H1 (cell line): ENCODE results near the gene HSF4. TPM values are rescaled to one million over a fixed set of nuclear protein-coding genes. Genes with fewer than 3 reads are reported as not detected.

Experiments
- CTCF ChIA-PET: fragments of 300-600 bp; sonication (Branson Sonifier 250); formaldehyde crosslinking; loops from one replicate; lab custom pipeline; 2021; ENCODE audit not compliant: partially characterized antibody; lab: Charles Lee
- POLR2A ChIA-PET: fragments of 300-600 bp; sonication (Branson Sonifier 250); formaldehyde crosslinking; loops from one replicate; lab custom pipeline; 2021; ENCODE audit warnings: inconsistent platforms; ENCODE audit not compliant: partially characterized antibody; lab: Charles Lee
- DNase-seq, 2 experiments: peaks; one replicate each; pipeline versions ENCODE4 v3.0.0 to v3.0.0-alpha.2; 2010 to 2022; ENCODE audit warnings: low spot score in 2 of 2, low read depth in 1 of 2, mixed read lengths in 1 of 2
- FAIRE-seq: peaks from 2 replicates; lab custom pipeline; 2011; peaks lifted over from hg19 to GRCh38; lab: Jason Lieb, UNC
- H2AFZ ChIP-seq: 2 replicates; pipeline ENCODE4 v1.8.1; 2012; ENCODE audit warnings: low read length, inconsistent platforms
- H2AK5ac ChIP-seq: 2 replicates; pipeline ENCODE4 v1.6.1; 2013; ENCODE audit warnings: low read depth, low read length
- H2BK120ac ChIP-seq: replicated peaks from 2 replicates; pipeline ENCODE3; 2013; ENCODE audit warnings: low read depth, low read length, inconsistent platforms
- H2BK12ac ChIP-seq: 2 replicates; pipeline ENCODE4 v1.6.1; 2013; ENCODE audit warnings: low read depth, low read length
- H2BK15ac ChIP-seq: 2 replicates; pipeline ENCODE4 v1.6.1; 2013; ENCODE audit warnings: low read length
- H2BK20ac ChIP-seq: 2 replicates; pipeline ENCODE4 v1.6.1; 2013; ENCODE audit warnings: low read length
- H2BK5ac ChIP-seq: 2 replicates; pipeline ENCODE4 v1.6.1; 2013; ENCODE audit warnings: low read depth, low read length
- H3K14ac ChIP-seq: 2 replicates; pipeline ENCODE4 v1.6.1; 2013; ENCODE audit warnings: inconsistent platforms; ENCODE audit not compliant: insufficient read length
- H3K18ac ChIP-seq: 2 replicates; pipeline ENCODE4 v1.6.1; 2013; ENCODE audit warnings: low read length; ENCODE audit errors: extremely low read depth
- H3K23ac ChIP-seq: 2 replicates; pipeline ENCODE4 v1.6.1; 2013; ENCODE audit warnings: inconsistent platforms; ENCODE audit not compliant: insufficient read length
- H3K23me2 ChIP-seq: 2 replicates; pipeline ENCODE4 v1.6.1; 2013; ENCODE audit warnings: low read depth, low read length
- H3K27ac ChIP-seq: 2 replicates; pipeline ENCODE4 v1.6.1; 2011; ENCODE audit warnings: low read depth, low read length, inconsistent platforms
- H3K27me3 ChIP-seq, 4 experiments: replicated peaks in 1 of 4; 1 replicate in 1 of 4; 2 replicates in 3 of 4; pipeline versions ENCODE4 v1.6.1 to v1.8.1; 2011 to 2013; ENCODE audit warnings: low read length in 3 of 4, mild to moderate bottlenecking in 3 of 4, inconsistent platforms in 2 of 4, mixed read lengths in 2 of 4, moderate library complexity in 1 of 4; ENCODE audit not compliant: control insufficient read depth in 3 of 4, insufficient read depth in 3 of 4; ENCODE audit errors: extremely low read depth in 1 of 4
- H3K36me3 ChIP-seq, 4 experiments: 2 replicates each; pipeline versions ENCODE4 v1.6.1 to v1.8.1; 2011 to 2013; ENCODE audit warnings: mild to moderate bottlenecking in 4 of 4, low read length in 3 of 4, moderate library complexity in 2 of 4, control low read depth in 1 of 4, inconsistent platforms in 1 of 4; ENCODE audit not compliant: insufficient read depth in 4 of 4, control insufficient read depth in 2 of 4
- H3K4ac ChIP-seq: replicated peaks from 2 replicates; pipeline ENCODE3; 2013; ENCODE audit warnings: low read length, low read depth, mixed read lengths, inconsistent platforms; ENCODE audit not compliant: insufficient read length
- H3K4me1 ChIP-seq, 4 experiments: replicated peaks in 1 of 4; 1 replicate in 1 of 4; 2 replicates in 3 of 4; pipeline versions ENCODE4 v1.6.1 to v1.8.1; 2011 to 2013; ENCODE audit warnings: low read length in 3 of 4, inconsistent platforms in 2 of 4, mixed read lengths in 1 of 4; ENCODE audit not compliant: insufficient read depth in 4 of 4, control insufficient read depth in 3 of 4
- H3K4me2 ChIP-seq, 2 experiments: 2 replicates each; pipeline versions ENCODE4 v1.6.1 to v1.8.1; 2011 to 2013; ENCODE audit warnings: low read depth in 2 of 2, low read length in 2 of 2, control low read depth in 1 of 2, inconsistent platforms in 1 of 2, mild to moderate bottlenecking in 1 of 2; ENCODE audit not compliant: insufficient read depth in 1 of 2
- H3K4me3 ChIP-seq, 4 experiments: fragments of 200-600, 300-600 bp in 1 of 4; sonication (generic), shearing (Covaris generic), sonication (Bioruptor Twin) in 1 of 4; 2 replicates each; pipeline versions ENCODE4 v1.5.1 to v1.8.1; 2011 to 2016; ENCODE audit warnings: low read length in 4 of 4, low read depth in 3 of 4, control low read depth in 2 of 4, inconsistent platforms in 2 of 4, mild to moderate bottlenecking in 2 of 4, mixed read lengths in 1 of 4, moderate library complexity in 1 of 4; ENCODE audit not compliant: insufficient read depth in 2 of 4; ENCODE audit errors: extremely low read depth in 1 of 4
- H3K56ac ChIP-seq: replicated peaks from 2 replicates; pipeline ENCODE3; 2013; ENCODE audit warnings: low read depth, mild to moderate bottlenecking, mixed read lengths, low read length, inconsistent platforms; ENCODE audit not compliant: insufficient read length
- H3K79me1 ChIP-seq: 2 replicates; pipeline ENCODE4 v1.6.1; 2013; ENCODE audit warnings: low read depth, low read length, control low read depth
- H3K79me2 ChIP-seq, 2 experiments: 2 replicates each; pipeline versions ENCODE4 v1.6.1 to v1.8.1; 2012 to 2013; ENCODE audit warnings: low read length in 2 of 2, mild to moderate bottlenecking in 2 of 2, inconsistent platforms in 1 of 2; ENCODE audit not compliant: insufficient read depth in 2 of 2, control insufficient read depth in 1 of 2
- H3K9ac ChIP-seq, 4 experiments: replicated peaks in 1 of 4; 1 replicate in 1 of 4; 2 replicates in 3 of 4; pipeline versions ENCODE4 v1.6.1 to v1.8.1; 2011 to 2013; ENCODE audit warnings: low read depth in 3 of 4, low read length in 3 of 4, control low read depth in 2 of 4, mild to moderate bottlenecking in 2 of 4, moderate library complexity in 2 of 4, inconsistent platforms in 1 of 4; ENCODE audit errors: extremely low read depth in 1 of 4
- H3K9me3 ChIP-seq, 2 experiments: 2 replicates each; pipeline versions ENCODE4 v1.6.1 to v1.8.1; 2012 to 2013; ENCODE audit warnings: mild to moderate bottlenecking in 2 of 2, moderate library complexity in 2 of 2, control low read depth in 1 of 2, inconsistent platforms in 1 of 2, low read depth in 1 of 2, low read length in 1 of 2, mixed read lengths in 1 of 2; ENCODE audit not compliant: insufficient read depth in 2 of 2
- H4K20me1 ChIP-seq, 2 experiments: replicated peaks in 1 of 2; 2 replicates each; pipeline versions ENCODE3 to v1.8.1; 2011 to 2013; ENCODE audit warnings: inconsistent platforms in 2 of 2, low read length in 2 of 2, mild to moderate bottlenecking in 1 of 2; ENCODE audit not compliant: insufficient read depth in 2 of 2, control insufficient read depth in 1 of 2
- H4K5ac ChIP-seq: 2 replicates; pipeline ENCODE4 v1.6.1; 2013; ENCODE audit warnings: low read length, low read depth, mixed read lengths, inconsistent platforms; ENCODE audit not compliant: insufficient read length
- H4K8ac ChIP-seq: 2 replicates; pipeline ENCODE4 v1.8.0; 2013; ENCODE audit warnings: mild to moderate bottlenecking, moderate library complexity, low read length, inconsistent platforms; ENCODE audit not compliant: insufficient read depth; ENCODE audit errors: extremely low read depth
- H4K91ac ChIP-seq: replicated peaks from 2 replicates; pipeline ENCODE3; 2013; ENCODE audit warnings: low read length, mixed read lengths, inconsistent platforms; ENCODE audit not compliant: insufficient read length
- ASH2L ChIP-seq: fragments of 200-600, 300-600 bp; sonication (generic); IDR thresholded peaks from one replicate; pipeline ENCODE4 v1.7.1; 2017; ENCODE audit warnings: low read length
- BACH1 ChIP-seq: IDR thresholded peaks from 2 replicates; pipeline ENCODE4 v1.6.1; 2012; ENCODE audit warnings: low read length, improper control_type of control experiment
- CTCF ChIP-seq, 3 experiments: IDR thresholded peaks; 1 replicate in 2 of 3; 2 replicates in 1 of 3; pipeline versions ENCODE4 v1.5.1 to v1.6.1; 2011; ENCODE audit warnings: low read length in 3 of 3, mild to moderate bottlenecking in 3 of 3, inconsistent platforms in 2 of 3, low read depth in 1 of 3, moderate library complexity in 1 of 3; ENCODE audit not compliant: insufficient read depth in 1 of 3; ENCODE audit errors: control extremely low read depth in 1 of 3
- EGR1 ChIP-seq: IDR thresholded peaks from 2 replicates; pipeline ENCODE4 v1.6.1; 2011; ENCODE audit warnings: low read depth, low read length, borderline replicate concordance
- FOSL1 ChIP-seq: IDR thresholded peaks from 2 replicates; pipeline ENCODE4 v1.6.1; 2011; ENCODE audit warnings: mild to moderate bottlenecking, low read depth, low read length, moderate library complexity; ENCODE audit not compliant: insufficient read depth
- GABPA ChIP-seq: IDR thresholded peaks from 2 replicates; pipeline ENCODE4 v1.6.1; 2011; ENCODE audit warnings: mild to moderate bottlenecking, low read length, moderate library complexity, borderline replicate concordance; ENCODE audit not compliant: insufficient read depth
- MAFK ChIP-seq: IDR thresholded peaks from 2 replicates; pipeline ENCODE4 v1.6.1; 2012; ENCODE audit warnings: low read depth, mild to moderate bottlenecking, improper control_type of control experiment, low read length
- NRF1 ChIP-seq: IDR thresholded peaks from 2 replicates; pipeline ENCODE4 v1.6.1; 2011; ENCODE audit warnings: mild to moderate bottlenecking, low read depth, low read length, improper control_type of control experiment
- POLR2A ChIP-seq, 2 experiments: IDR thresholded peaks; 1 replicate in 1 of 2; 2 replicates in 1 of 2; pipeline ENCODE4 v1.6.1; 2011; ENCODE audit warnings: low read depth in 2 of 2, low read length in 2 of 2, mild to moderate bottlenecking in 2 of 2; ENCODE audit errors: control extremely low read depth in 1 of 2
- POU5F1 ChIP-seq: IDR thresholded peaks from 2 replicates; pipeline ENCODE4 v1.6.1; 2011; ENCODE audit warnings: low read depth, mild to moderate bottlenecking, low read length, moderate library complexity
- SIX5 ChIP-seq: IDR thresholded peaks from 2 replicates; pipeline ENCODE4 v1.6.1; 2011; ENCODE audit warnings: mild to moderate bottlenecking, low read depth, low read length
- TBP ChIP-seq: IDR thresholded peaks from 2 replicates; pipeline ENCODE4 v1.6.1; 2011; ENCODE audit warnings: low read depth, low read length, improper control_type of control experiment
- ZNF274 ChIP-seq: IDR thresholded peaks from 2 replicates; pipeline ENCODE4 v1.7.0; 2012; ENCODE audit warnings: low read length, borderline replicate concordance; ENCODE audit errors: extremely low read depth
- WGBS, 2 experiments: shearing (Covaris generic) in 1 of 2; methylation state at CpG; one replicate each; pipeline versions ENCODE4 v1.1.6 to v1.1.7; 2013 to 2015; ENCODE audit warnings: low lambda C conversion rate in 2 of 2, mixed read lengths in 2 of 2, inconsistent platforms in 1 of 2, low coverage in 1 of 2, missing lambda C conversion rate in 1 of 2; ENCODE audit not compliant: insufficient replicate concordance in 2 of 2, insufficient coverage in 1 of 2, insufficient read length in 1 of 2; ENCODE audit errors: extremely low coverage in 1 of 2, missing lambda C conversion rate in 1 of 2; 5-methylcytosine and 5-hydroxymethylcytosine counted together
- polyA plus RNA-seq, 7 experiments: library from polyadenylated mRNA; depleted of rRNA in 3 of 7; stranded (reverse) in 5 of 7; unstranded in 2 of 7; fragments of >200 nt in 5 of 7; fragments of 200-250 nt in 2 of 7; gene quantifications; 1 replicate in 5 of 7; 2 replicates in 1 of 7; 4 replicates in 1 of 7; pipeline versions ENCODE4 v1.2.1 to v1.2.3, GENCODE V29; 2011 to 2013; ENCODE audit warnings: missing spikeins in 2 of 7, mixed read lengths in 2 of 7
- total RNA-seq: library from RNA; stranded (reverse); fragmentation: NEBNext Ultra II Directional; extraction: Animal tissue kit (Norgen Biotek cat#: 25700); gene quantifications from 2 replicates; pipeline ENCODE4 v1.2.1, GENCODE V29; 2021

HSF4 gene
- total and polyA plus RNA-seq, 2 of the 8 experiments (the other 6 are each of a cell fraction or from before 2014, with no cell fraction given) = 0.14 TPM; not detected in 1

GRCh38 chr16:67128887-67129286 lies 35.7 kb upstream of the HSF4 start:
- FAIRE-seq = no peak
- Histone ChIP-seq H3K79me2 (peaks cover 0 to 2% of the 10 kb centered on the region in 2 experiments; a peak in 1 of 4 replicates), H3K23ac (no peak overlapping the region), H3K4me3 (no peak overlapping the region), H4K8ac (no peak overlapping the region), H3K27ac (no peak overlapping the region), H4K91ac (no peak overlapping the region), H2AK5ac (no peak overlapping the region), H2BK15ac (no peak overlapping the region), H2BK20ac (no peak overlapping the region), H3K23me2 (no peaks in the 10 kb centered on the region), H3K27me3 (no peaks in the 10 kb centered on the region), H2AFZ (no peak overlapping the region), H2BK120ac (no peak overlapping the region), H3K56ac (no peak overlapping the region), H3K9me3 (no peaks in the 10 kb centered on the region), H4K5ac (no peak overlapping the region), H3K4me1 (no peaks in the 10 kb centered on the region), H3K9ac (no peak overlapping the region), H3K4ac (no peak overlapping the region), H3K79me1 (no peaks in the 10 kb centered on the region), H2BK12ac (no peak overlapping the region), H2BK5ac (no peak overlapping the region), H3K36me3 (peaks cover 4 to 13% (median 8%) of the 10 kb centered on the region in 4 experiments; a peak in 5 of 8 replicates), H4K20me1 (peaks cover 0 to 2% of the 10 kb centered on the region in 2 experiments), H3K18ac (no peak overlapping the region), H3K14ac (no peak overlapping the region), H3K4me2 (no peak overlapping the region)
- POLR2A ChIA-PET = no interaction called here
- no peak for DNase-seq
- CTCF ChIA-PET = interaction anchor here (0.5 to 4.7 kb wide), 16 partner anchors 11 to 1148 kb away, joined by 3 to 26 read pairs (median 4); partner anchors contain the start of genes B3GNT9 and CES3
- WGBS, 2 experiments = 75% methylated on average over 3 of the region's 3 CpGs; no CpG with 5 or more reads in 1 of the 2 experiments
- TF ChIP-seq CTCF (IDR thresholded peaks at IDR 0.05; ENCODE audit: control extremely low read depth in 1 of 3, insufficient read depth in 1 of 3, low read depth in 1 of 3, low read length in 3 of 3) (no peak), POLR2A (IDR thresholded peaks at IDR 0.05; ENCODE audit: control extremely low read depth in 1 of 2, low read depth in 2 of 2, low read length in 2 of 2) (no peak), MAFK (no peak), NRF1 (no peak), POU5F1 (no peak), ZNF274 (no peak), EGR1 (no peak), GABPA (no peak), TBP (no peak), BACH1 (no peak), FOSL1 (no peak), ASH2L (no peak), SIX5 (no peak)
